Right lobe of liver (tissue), 4 donors: ENCODE results near the gene NEDD4L.

Source experiments
- CTCF ChIP-seq, 4 donors: fragments of 200-600 bp in 3 of 4; fragments of 450-650 bp in 1 of 4; IDR thresholded peaks; one replicate each; pipeline versions ENCODE4 v1.5.1 to v1.8.0; 2016 to 2022; ENCODE audit warnings: antibody characterized with exemption in 4 of 4, mild to moderate bottlenecking in 2 of 4
- POLR2A ChIP-seq: fragments of 450-650 bp; IDR thresholded peaks from one replicate; pipeline ENCODE4 v1.6.1; 2017; ENCODE audit warnings: antibody characterized with exemption, mild to moderate bottlenecking
- donor health status: DM: no; HTN: no; CAD: no.
- donor health status: DM: no; HTN: no; CAD: no.
- donor health status: DM: no; HTN: yes; CAD: no.

GRCh38 chr18:58211510-58211909 lies 167.5 kb downstream of the NEDD4L start:
- TF ChIP-seq POLR2A (no peak), CTCF (IDR thresholded peaks at IDR 0.05) (no peak)
